GM12874 (cell line): ENCODE data around the gene DSCAML1.

Experiments
- TF ChIP-seq, protein P1 (sequence below): IDR thresholded peaks from 2 replicates; pipeline ENCODE4 v1.5.1; 2011; ENCODE audit warnings: low read depth, mild to moderate bottlenecking, control low read depth, low read length, moderate library complexity; ENCODE audit not compliant: insufficient read depth

The DSCAML1 gene

DNA sequence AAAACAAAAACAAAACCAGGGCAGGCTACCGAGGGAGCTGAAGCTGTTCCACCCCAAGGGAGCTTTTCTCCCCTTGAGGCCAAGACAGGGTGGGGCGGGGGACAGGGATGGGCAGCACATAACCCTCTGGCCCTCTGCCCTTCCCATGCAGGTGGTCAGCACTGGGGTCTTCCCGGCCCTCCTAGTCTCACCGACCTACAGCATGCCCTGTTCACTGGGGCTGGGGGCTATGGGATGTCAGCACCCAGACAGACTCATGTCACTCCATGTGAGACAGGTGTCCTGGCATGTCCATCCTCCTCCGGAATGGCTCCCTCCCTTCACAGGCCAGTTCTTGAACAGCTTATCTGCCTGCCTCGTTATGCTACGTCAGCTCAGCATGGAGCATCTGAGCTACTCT, 51.7 kb downstream of the DSCAML1 start:
- TF ChIP-seq, protein P1, sequence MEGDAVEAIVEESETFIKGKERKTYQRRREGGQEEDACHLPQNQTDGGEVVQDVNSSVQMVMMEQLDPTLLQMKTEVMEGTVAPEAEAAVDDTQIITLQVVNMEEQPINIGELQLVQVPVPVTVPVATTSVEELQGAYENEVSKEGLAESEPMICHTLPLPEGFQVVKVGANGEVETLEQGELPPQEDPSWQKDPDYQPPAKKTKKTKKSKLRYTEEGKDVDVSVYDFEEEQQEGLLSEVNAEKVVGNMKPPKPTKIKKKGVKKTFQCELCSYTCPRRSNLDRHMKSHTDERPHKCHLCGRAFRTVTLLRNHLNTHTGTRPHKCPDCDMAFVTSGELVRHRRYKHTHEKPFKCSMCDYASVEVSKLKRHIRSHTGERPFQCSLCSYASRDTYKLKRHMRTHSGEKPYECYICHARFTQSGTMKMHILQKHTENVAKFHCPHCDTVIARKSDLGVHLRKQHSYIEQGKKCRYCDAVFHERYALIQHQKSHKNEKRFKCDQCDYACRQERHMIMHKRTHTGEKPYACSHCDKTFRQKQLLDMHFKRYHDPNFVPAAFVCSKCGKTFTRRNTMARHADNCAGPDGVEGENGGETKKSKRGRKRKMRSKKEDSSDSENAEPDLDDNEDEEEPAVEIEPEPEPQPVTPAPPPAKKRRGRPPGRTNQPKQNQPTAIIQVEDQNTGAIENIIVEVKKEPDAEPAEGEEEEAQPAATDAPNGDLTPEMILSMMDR = no peak

DNA sequence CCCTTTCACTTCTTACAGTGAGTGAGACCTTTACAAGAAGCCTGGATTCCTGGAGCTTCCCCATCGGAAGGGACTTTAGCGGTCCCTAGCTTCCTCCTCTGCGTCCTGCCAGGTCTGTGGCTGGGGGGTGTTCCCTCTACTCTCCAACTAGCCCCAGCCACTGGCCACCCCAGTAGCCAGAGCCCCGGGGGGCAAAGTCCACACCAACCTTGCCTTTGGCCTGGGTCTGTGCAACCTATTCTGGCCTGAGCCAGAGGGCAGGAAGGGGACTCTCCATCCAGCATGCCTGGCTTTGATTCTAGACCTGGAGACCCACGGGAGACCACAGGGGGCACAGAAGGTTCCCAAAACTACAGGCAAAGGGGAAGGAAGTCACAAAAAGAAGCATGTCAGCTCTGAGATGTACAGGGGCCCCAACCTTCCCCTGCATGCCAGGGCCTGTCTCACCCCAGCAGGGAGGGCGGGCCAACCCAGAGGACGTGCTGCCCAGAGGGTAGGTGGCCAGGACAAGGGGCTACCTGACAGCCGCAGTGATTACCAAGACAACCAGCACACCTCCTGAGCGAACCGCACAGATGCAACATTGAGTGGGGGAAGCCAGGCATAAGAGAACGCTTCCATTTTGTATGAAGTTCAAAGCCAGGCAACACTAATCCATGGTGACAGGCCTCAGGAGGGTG, 52.4 kb downstream of the DSCAML1 start:
- TF ChIP-seq, protein P1 = no peak

DNA sequence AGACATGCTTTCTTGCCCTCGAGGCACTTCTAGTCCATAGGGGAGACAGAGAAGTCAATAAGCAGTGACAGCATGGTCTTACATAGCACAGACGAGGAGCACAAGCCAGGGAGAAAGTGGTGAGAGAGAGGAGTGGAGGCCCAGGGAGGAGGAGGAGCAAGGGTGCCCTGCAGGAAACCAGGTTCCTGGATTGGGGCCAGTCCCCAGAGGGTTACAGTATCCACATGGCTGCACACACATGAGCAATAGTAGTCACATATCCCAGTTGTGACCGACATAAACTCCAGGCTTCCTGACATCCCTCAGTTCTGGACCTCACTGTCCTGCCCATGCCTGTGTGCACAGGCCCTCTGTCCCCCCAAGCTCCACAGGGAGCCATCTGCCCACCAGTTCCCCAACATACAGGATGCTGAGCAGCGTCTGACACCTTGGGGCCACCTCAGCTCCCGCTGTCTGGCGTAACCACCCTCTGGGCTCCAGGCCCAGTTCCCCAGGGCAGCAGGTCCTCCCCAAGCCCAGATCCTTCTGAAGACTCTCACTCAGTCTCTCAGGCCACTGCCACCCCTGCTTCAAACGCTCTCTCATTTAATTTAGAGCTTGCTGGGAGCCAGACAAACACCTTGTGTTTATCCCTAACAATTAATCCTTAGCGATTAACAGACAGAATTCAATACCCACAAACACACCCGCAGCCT, 53.7 kb downstream of the DSCAML1 start:
- TF ChIP-seq, protein P1 = no peak

DNA sequence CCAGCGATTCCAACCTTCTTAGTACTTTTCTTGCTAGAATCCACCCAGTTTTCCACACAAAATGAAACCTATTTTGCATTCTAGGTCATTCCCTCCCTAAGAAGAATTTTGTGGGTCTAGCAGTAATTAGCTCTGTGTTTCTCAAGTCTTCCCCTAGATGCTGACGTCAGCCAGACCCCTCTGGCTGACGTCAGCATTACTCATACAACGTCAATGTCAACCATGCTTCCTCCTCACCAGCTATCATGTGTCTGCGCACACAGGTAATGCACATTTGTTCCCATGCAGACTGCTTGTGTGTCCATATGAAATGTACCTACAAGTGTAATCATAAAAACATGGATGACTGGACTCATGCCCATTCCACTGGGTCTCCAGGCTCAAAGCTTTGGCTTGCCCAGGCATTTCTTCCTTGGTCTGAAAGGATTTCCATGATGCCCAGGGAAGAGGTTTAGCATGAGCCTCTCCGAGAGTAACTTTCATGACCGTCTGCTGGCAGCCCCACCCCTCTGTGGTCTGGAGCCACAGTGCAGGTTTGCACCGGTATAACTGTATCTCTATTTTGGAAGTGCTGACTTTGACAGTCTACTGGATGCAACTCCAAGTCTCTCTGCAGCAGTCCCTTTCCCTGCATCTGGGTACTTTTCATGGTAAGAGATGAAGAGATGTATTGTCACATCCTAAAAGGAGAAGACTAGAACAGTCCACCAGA, 58.6 kb downstream of the DSCAML1 start:
- TF ChIP-seq, protein P1 = no peak

DNA sequence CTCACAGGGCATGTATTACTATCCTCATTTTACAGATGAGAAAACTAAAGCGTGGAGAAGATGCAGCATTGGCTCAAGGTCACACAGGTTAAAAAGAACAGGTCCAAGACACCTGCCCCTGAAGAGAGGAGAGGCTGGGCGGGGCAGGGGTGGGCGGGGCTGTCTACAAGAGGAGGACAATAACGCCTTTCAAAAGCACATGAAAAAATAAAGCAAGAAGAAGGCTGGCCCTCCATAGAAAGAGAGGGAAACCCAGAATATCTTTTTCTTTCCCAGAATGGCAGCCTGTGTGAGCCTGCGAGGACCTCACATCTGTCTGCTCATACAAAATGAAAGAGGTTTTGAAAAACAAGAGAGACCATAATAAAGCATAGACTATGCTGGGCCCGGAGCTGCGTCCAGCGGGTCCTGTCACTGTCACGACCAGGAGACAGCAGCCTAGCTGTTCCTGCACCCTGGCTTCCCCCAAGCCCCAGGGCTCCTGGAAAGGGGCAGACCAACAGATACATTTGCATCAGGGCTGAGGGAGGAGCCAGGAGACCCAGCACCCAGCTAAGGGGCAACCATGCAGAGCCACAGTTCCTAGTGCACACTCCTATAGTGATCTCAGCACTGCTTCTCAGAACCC, 61.6 kb downstream of the DSCAML1 start:
- TF ChIP-seq, protein P1 = no peak

DNA sequence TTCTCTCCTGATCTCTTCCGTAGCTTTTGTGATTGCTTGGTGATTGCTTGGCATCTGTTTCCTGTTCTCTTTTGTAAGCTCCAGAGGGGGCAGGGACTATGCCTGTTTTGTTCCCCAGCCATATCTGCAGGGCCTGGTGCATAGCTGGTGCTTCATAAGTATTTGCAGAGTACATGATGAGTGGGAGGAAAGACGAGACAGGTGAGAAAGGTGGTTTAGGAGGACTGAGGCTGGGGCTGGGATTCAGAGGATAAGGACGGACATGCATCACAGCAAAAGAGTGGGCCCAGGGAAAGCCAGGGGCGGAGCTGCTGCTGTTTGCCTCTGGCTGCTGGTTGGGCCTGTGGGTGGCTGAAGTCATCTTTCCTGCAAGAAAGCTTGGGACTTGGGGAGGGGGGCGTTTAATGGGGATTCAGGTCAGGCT, 62.4 kb downstream of the DSCAML1 start:
- TF ChIP-seq, protein P1 = no peak

DNA sequence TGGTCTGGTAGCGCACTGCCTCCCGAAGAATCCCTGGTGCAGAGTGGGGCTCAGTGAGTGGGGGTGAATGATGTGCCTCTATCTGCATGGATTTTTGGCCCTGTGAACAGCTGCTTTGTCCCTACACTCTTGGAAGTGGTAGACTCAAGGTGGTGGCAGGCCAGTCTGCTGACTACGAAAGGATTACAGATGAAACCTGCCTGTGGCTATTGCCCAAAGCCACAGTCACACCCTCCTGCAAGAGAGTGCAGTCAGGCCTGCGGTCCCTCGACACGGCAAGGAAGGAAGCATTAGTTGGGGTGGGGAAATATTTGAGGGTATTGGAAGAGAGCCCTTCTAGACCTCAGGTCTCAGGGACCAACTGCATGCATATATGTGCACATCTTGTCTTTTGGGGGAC, 63.7 kb downstream of the DSCAML1 start:
- TF ChIP-seq, protein P1 = no peak
